ENCODE measurements around the gene PCP2.

GRCh38 chr19:7612282-7613274, 20.9 kb downstream of the PCP2 start:
- TF ChIP-seq CTCF (IDR thresholded peaks at IDR 0.05) (no peak), POLR2A (IDR thresholded peaks at IDR 0.05) (no peak)

Data from transverse colon (tissue), 3 donors.